ENCODE data around the gene SLC39A11.

SLC39A11 gene

DNA sequence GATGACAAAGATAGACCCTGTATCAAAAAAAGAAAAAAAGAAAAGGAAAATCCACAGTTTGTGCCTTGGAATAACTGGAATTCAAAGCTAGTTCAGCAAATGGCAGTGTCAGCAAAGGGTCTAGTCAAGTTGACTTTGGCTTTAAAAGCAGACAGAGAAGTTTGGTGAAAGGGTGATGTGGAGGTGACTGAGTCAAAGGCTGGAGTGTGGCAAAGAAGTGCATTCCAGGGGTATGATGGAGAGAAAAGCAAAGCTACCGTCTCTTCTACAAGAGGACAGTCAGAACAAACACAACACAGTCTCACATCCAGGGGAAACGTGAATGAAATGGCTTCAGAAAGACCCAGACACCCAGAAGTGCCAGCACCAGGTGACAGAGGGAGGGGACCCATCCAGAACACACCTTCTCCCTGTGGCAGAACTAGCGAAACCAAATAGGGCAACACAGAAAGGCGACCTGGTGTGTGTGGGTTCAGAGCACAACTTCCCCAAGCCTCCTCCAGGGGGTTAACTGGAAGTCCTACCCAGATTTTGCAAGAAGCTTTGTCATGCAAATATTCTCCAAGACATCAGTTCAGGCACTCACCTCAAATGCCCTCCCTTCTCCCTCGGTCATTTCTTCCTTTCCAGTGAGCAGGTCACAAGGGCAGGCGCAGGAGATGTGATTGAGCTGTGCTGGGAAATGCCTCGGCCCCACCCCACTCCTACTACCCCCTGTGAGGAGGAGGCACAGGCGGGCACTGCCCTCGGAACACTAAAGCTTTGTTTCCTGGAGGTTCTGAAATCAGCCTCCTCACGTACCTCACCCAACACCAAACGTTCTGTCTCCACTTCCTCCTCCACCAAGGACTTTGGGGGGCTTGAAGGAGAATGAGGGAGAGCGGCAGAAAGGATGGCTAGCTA, 489.7 kb downstream of the SLC39A11 start:
- DNase-seq, result no peak

DNA sequence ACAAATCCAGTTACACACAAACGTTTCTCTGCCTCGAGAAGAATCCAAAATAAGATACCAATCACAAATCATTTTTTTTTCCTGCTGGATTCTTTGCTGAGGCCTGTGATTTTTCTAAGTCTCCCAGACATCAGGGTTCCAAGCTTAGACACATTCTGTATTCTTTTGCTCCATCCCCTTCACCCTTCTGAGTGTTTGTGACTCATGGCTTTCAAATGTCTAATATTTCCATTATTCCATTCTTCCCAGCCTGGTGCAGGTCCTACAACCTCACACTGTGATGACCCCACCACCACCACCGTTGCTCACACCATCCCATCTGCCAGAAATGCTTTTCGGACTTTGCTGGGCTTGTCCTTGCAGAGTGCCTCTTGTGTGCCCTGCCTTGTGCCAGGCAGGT, 491.6 kb downstream of the SLC39A11 start:
- no peak for DNase-seq

- no peak for DNase-seq
Observed at GRCh38 chr17:72599891-72600290, 492.6 kb downstream of the SLC39A11 start.

GRCh38 chr17:72598695-72599094, 493.8 kb downstream of the SLC39A11 start:
- DNase-seq, result no peak

DNA sequence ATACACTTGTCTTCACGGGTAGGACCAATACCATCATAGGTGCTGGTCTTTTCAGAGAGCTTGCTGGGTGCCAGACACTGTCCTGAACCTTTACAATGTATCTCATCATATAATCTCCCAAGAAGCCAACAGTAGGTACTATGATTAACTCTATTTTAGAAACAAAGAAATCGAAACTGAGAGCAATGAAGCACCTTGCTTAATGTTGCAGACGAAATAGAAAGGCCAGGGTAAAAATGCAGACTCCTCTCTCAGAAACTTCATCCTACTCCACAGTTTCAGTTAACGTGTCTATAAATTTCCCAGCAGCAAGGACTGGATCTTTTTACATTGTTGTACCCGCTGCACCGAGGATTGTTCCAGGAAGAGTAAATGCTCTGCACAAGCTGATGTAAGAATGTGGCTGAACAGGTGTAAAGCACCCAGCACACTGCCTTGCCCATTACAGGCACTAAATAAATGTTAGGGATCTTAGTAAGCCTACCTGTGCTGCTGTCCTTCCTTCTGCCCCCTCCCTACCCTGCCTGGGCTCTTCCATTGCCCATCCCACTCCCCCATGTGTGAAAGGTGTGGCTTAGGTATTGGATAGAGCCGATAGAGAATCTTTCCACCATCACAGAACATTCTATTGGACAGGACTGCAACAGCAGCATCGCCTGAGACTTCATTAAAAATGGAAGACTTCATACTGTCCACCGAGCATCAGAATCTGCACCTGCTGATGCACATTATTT, 495.0 kb downstream of the SLC39A11 start:
- DNase-seq, result no peak

Data from NCI-H82 (cell line).